OCI-LY7 (cell line): ENCODE data around the gene RPS27A.

Source experiments
- EZH2phosphoT487 ChIP-seq: fragments of 200-600 bp; sonication (generic); IDR thresholded peaks from 2 replicates; pipeline ENCODE4 v1.6.1; 2018; ENCODE audit warnings: low read depth, borderline replicate concordance, mild to moderate bottlenecking, mixed run types, antibody characterized with exemption, low read length, moderate library complexity, mixed read lengths
- TF ChIP-seq, protein P1 (sequence below): fragments of 200-600 bp; sonication (generic); conservative IDR thresholded peaks from 2 replicates; pipeline ENCODE4 v1.5.1; 2014; ENCODE audit warnings: mild to moderate bottlenecking, antibody characterized with exemption, low read length, moderate library complexity, mixed read lengths

DNA sequence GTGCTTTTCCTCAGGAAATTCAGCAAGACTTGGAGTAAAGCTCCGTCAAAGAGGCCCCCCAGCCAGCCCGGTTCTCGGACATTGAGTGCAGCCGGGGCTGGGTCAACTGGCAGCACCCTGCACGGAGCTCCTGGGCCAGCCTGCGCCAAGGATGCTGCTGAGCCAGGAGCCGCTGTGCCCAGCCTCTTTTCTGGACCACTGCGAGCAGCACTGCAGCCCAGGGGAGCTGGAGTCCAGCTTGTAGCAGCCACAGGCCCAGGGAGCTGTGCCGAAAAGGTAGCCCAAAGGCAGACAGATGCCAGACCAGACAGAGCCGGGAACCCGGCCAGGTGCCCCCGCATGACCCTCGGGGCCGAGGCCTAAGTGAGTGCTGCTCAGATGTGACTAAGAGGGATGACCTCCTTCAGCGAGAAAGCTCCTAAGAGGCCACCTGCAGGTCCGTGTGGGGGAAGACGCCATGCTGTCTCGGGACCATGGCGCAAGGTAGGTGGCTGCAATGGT lies 7.7 kb upstream of the RPS27A start:
- TF ChIP-seq, protein P1, sequence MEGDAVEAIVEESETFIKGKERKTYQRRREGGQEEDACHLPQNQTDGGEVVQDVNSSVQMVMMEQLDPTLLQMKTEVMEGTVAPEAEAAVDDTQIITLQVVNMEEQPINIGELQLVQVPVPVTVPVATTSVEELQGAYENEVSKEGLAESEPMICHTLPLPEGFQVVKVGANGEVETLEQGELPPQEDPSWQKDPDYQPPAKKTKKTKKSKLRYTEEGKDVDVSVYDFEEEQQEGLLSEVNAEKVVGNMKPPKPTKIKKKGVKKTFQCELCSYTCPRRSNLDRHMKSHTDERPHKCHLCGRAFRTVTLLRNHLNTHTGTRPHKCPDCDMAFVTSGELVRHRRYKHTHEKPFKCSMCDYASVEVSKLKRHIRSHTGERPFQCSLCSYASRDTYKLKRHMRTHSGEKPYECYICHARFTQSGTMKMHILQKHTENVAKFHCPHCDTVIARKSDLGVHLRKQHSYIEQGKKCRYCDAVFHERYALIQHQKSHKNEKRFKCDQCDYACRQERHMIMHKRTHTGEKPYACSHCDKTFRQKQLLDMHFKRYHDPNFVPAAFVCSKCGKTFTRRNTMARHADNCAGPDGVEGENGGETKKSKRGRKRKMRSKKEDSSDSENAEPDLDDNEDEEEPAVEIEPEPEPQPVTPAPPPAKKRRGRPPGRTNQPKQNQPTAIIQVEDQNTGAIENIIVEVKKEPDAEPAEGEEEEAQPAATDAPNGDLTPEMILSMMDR, result no peak
- TF ChIP-seq EZH2phosphoT487, result no peak
